ENCODE data around the gene PLPPR1. TPM values are rescaled to one million over a fixed set of nuclear protein-coding genes. Genes with fewer than 3 reads are reported as not detected.
"Not testable (repeated sequence)": the region's sequence is repeated elsewhere in the genome, so short reads cannot be mapped to it uniquely, and the experiment has no call there.

PLPPR1 gene
- polyA plus RNA-seq, 1 of the 3 experiments (the other 2 are of a cell fraction): not detected

- DNase-seq: no peak
- Histone ChIP-seq H3K27ac (ENCODE audit: low read depth in 2 of 2, low read length in 1 of 2) (no peak overlapping the region), H3K4me2 (no peak overlapping the region), H3K79me2 (ENCODE audit: insufficient read depth) (no peaks in the 10 kb centered on the region), H3K36me3 (replicated peaks in 1 of 2; ENCODE audit: control insufficient read depth in 1 of 2, insufficient read depth in 2 of 2, low read length in 1 of 2) (no peaks in the 10 kb centered on the region), H3K4me1 (ENCODE audit: control insufficient read depth in 1 of 2, insufficient read depth in 2 of 2, low read depth in 1 of 2, low read length in 1 of 2) (no peaks in the 10 kb centered on the region), H2AFZ (ENCODE audit: low read depth) (no peak overlapping the region), H3K9ac (no peak overlapping the region), H4K20me1 (ENCODE audit: insufficient read depth) (no peaks in the 10 kb centered on the region), H3K4me3 (ENCODE audit: low read depth in 2 of 2, low read length in 1 of 2) (no peak overlapping the region), H3K9me2 (no peaks in the 10 kb centered on the region), H3K27me3 (ENCODE audit: insufficient read depth) (no peaks in the 10 kb centered on the region), H3K9me3 (no peaks in the 10 kb centered on the region), H3F3A (replicated peaks; ENCODE audit: insufficient read depth) (no peaks in the 10 kb centered on the region)
- CTCF ChIA-PET: interaction anchor here (1.1 kb wide), 1 partner anchor 185 kb away, joined by 3 read pairs; no protein-coding TSS in a partner anchor
- 9% methylated on average over 2 of the region's 2 CpGs for WGBS (ENCODE audit: low lambda C conversion rate)
- POLR2A ChIA-PET: no interaction called here
- TF ChIP-seq GABPA (IDR thresholded peaks at IDR 0.05; ENCODE audit: low read depth) (no peak), REST (IDR thresholded peaks at IDR 0.05; ENCODE audit: low read depth, low read length) (no peak), EP300 (IDR thresholded peaks at IDR 0.05; ENCODE audit: borderline replicate concordance in 1 of 2, low read depth in 1 of 2, low read length in 1 of 2) (no peak)
These were observed 98.0 kb downstream of the PLPPR1 start for GRCh38 chr9:101126556-101126955.

GRCh38 chr9:101127369-101127768, 98.8 kb downstream of the PLPPR1 start:
- 11% methylated on average over 3 of the region's 3 CpGs for WGBS (ENCODE audit: low lambda C conversion rate)
- H3K36me3 ChIP-seq (replicated peaks in 1 of 2; ENCODE audit: control insufficient read depth in 1 of 2, insufficient read depth in 2 of 2, low read length in 1 of 2); H3K27ac ChIP-seq (ENCODE audit: low read depth in 2 of 2, low read length in 1 of 2); POLR2A ChIA-PET; H3K9ac ChIP-seq; H3K4me1 ChIP-seq (ENCODE audit: control insufficient read depth in 1 of 2, insufficient read depth in 2 of 2, low read depth in 1 of 2, low read length in 1 of 2); H3K9me2 ChIP-seq; H2AFZ ChIP-seq (ENCODE audit: low read depth); H3K79me2 ChIP-seq (ENCODE audit: insufficient read depth); H3K4me2 ChIP-seq; H3F3A ChIP-seq (replicated peaks; ENCODE audit: insufficient read depth); DNase-seq; H3K4me3 ChIP-seq (ENCODE audit: low read depth in 2 of 2, low read length in 1 of 2); H4K20me1 ChIP-seq (ENCODE audit: insufficient read depth); H3K27me3 ChIP-seq (ENCODE audit: insufficient read depth); H3K9me3 ChIP-seq: not testable (repeated sequence)
- CTCF ChIA-PET: interaction anchor here (1.0 to 1.1 kb wide), 2 partner anchors 8 to 184 kb away, joined by 3 to 6 read pairs; no protein-coding TSS in a partner anchor

- Histone ChIP-seq H3K27me3 (ENCODE audit: insufficient read depth) (no peaks in the 10 kb centered on the region), H3K4me3 (ENCODE audit: low read depth in 2 of 2, low read length in 1 of 2) (no peak overlapping the region), H3K36me3 (replicated peaks in 1 of 2; ENCODE audit: control insufficient read depth in 1 of 2, insufficient read depth in 2 of 2, low read length in 1 of 2) (no peaks in the 10 kb centered on the region), H3K27ac (ENCODE audit: low read depth in 2 of 2, low read length in 1 of 2) (no peak overlapping the region), H4K20me1 (ENCODE audit: insufficient read depth) (no peaks in the 10 kb centered on the region), H3F3A (replicated peaks; ENCODE audit: insufficient read depth) (no peaks in the 10 kb centered on the region), H3K79me2 (ENCODE audit: insufficient read depth) (no peaks in the 10 kb centered on the region), H3K9me3 (no peaks in the 10 kb centered on the region), H2AFZ (ENCODE audit: low read depth) (no peak overlapping the region), H3K9me2 (no peaks in the 10 kb centered on the region), H3K9ac (no peak overlapping the region), H3K4me2 (no peak overlapping the region), H3K4me1 (ENCODE audit: control insufficient read depth in 1 of 2, insufficient read depth in 2 of 2, low read depth in 1 of 2, low read length in 1 of 2) (no peaks in the 10 kb centered on the region)
- ChIA-PET CTCF (no interaction called here), POLR2A (no interaction called here)
- DNase-seq: no peak
- TF ChIP-seq NFIC (IDR thresholded peaks at IDR 0.05; ENCODE audit: borderline replicate concordance) (no peak), RXRA (IDR thresholded peaks at IDR 0.05; ENCODE audit: borderline replicate concordance, low read depth) (no peak), REST (IDR thresholded peaks at IDR 0.05; ENCODE audit: low read depth, low read length) (no peak), EZH2phosphoT487 (IDR thresholded peaks at IDR 0.05; ENCODE audit: borderline replicate concordance, low read depth) (no peak), TCF12 (IDR thresholded peaks at IDR 0.05) (no peak), ELF1 (IDR thresholded peaks at IDR 0.05) (no peak), SMC3 (IDR thresholded peaks at IDR 0.05; ENCODE audit: low read depth, low read length) (no peak), PBX3 (IDR thresholded peaks at IDR 0.05) (no peak), CHD2 (IDR thresholded peaks at IDR 0.05; ENCODE audit: low read length, partially characterized antibody) (no peak), USF1 (IDR thresholded peaks at IDR 0.05; ENCODE audit: borderline replicate concordance, low read depth) (no peak), FOSL2 (IDR thresholded peaks at IDR 0.05; ENCODE audit: borderline replicate concordance, low read depth) (no peak)
These were observed 100.1 kb downstream of the PLPPR1 start for GRCh38 chr9:101128623-101129022.
